Hypothalamus (tissue), 51 donors: ENCODE measurements around the gene FITM1.

Source experiments
- DNase-seq, 51 donors: peaks; one replicate each; lab custom pipeline; 2025; lab: John Stamatoyannopoulos, UW

The FITM1 gene, protein sequence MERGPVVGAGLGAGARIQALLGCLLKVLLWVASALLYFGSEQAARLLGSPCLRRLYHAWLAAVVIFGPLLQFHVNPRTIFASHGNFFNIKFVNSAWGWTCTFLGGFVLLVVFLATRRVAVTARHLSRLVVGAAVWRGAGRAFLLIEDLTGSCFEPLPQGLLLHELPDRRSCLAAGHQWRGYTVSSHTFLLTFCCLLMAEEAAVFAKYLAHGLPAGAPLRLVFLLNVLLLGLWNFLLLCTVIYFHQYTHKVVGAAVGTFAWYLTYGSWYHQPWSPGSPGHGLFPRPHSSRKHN

DNA sequence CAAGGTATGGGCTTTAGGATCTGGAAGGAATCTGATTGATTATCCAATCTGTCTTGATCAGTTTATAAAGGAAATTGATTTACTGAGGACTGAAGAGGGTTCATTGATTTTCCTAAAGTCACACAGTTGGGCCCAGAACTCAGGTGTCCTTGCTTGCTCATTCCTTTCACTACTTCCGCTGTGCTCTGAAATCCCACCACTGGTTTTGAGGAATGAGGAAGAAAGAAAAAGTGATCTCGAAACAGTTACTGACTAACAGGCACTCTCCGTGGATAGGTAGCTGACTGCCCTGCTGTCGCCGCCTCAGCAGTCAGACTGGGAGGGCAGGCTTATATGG lies at the start of gene FITM1:
Gene FITM1, plus strand, starts transcription at position 280 of the 337 bp plus-strand sequence. CDS start 905 bp downstream, outside the sequence.
- DNase-seq: no peak

GRCh38 chr14:24080888-24081738 lies 49.3 kb upstream of the FITM1 start:
- DNase-seq: peak in 37 of 51 donors; percentile 22 to 86 (median 54)

DNA sequence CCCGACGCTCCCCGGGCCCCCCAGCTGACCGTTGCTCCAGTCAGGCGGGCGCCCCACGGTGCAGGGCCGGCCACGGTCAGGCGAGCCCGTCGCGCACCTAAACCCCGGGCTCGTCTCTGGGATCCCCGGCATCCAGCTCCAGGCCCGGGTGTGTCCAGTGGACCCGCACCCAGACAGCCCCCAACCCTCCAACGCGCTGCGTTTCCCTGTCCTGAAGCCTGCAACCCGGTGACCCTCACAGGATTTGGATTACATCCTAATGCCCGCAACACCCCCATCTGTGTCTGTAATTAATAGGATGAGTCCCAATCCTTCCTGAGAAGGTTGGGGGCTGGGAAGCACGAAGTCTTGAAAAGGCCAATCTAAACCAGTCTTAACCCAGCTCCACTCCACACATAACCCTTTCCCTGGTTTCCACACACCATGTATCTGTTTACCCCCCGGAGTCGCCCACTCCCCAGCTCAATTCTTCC lies 48.7 kb upstream of the FITM1 start:
- peak in 1 of 51 donors; percentile 13 for DNase-seq

DNA sequence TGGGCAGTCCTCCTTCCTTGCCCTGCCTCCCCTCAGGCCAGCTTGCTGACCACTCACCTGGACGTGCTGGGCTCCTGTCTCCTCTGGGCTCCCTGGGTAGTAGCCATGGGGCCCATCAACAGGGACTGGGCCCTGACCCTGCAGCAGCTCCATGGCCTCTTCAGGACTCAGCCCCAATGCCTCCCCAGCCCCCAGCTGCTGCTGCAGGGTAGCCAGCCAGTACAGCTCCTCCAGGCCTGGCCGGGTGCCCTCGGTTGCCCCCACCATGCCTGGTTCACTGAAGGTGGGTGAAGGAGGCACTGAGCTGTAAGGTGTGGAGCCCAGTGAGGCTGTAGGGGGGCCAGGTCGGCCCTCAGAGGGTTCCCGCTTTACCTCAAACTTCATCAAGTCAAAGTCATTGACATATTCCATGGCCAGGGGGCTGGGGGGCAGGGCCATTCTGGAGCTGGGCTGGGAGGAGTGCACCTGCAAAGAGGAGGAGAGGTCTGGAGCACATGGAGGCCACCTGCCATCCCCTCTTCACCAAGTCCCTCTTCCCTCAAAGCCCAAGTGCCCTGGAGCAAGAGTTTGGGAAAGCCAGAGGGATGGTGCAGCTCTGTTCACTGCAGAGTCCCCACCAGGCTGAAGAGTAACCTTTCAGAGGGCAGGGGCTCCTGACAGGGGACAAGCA lies 47.9 kb upstream of the FITM1 start:
- no peak for DNase-seq

GRCh38 chr14:24083462-24083861 lies 47.0 kb upstream of the FITM1 start:
- no peak for DNase-seq

GRCh38 chr14:24084440-24084839 lies 46.0 kb upstream of the FITM1 start:
- DNase-seq: no peak

DNA sequence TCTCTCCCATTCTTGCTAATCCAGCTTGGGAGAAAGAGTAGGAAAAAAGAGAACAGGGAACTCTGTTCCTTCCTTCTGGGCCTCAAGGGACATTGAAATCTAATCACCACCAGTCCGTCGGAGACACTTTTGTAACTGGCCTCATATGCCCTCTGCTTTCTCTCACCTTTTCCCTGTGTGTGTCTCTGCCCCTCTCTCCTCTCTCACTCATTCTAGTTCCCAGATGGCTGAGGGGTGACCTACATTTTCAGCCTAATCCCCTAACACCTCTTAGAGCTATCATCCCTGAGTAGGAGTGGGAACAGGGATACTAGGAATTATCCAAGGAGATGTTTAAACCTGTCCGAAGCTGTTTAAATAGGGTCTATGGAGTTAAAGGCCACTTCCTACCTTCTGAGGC lies 45.2 kb upstream of the FITM1 start:
- DNase-seq: no peak

GRCh38 chr14:24086193-24086955 lies 44.1 kb upstream of the FITM1 start:
- no peak for DNase-seq

DNA sequence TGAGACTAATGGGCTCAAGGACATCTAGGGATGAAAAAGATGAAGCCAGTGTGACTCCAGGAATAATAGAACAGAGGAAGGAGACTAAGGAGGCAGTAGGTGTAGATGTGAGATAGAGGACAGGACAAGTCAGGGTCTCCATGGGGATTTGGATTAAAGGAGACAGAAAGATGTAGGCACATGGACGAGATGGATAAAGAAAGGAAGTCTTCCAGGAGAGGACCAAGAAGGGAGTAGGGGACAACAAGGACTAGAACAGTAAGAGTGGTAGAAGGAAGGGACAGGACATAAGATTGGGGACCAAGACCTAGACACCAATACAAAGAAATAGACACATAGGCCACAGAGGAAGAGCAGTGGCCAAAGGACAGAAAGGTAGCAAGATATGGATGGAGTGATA lies 43.5 kb upstream of the FITM1 start:
- DNase-seq: no peak

DNA sequence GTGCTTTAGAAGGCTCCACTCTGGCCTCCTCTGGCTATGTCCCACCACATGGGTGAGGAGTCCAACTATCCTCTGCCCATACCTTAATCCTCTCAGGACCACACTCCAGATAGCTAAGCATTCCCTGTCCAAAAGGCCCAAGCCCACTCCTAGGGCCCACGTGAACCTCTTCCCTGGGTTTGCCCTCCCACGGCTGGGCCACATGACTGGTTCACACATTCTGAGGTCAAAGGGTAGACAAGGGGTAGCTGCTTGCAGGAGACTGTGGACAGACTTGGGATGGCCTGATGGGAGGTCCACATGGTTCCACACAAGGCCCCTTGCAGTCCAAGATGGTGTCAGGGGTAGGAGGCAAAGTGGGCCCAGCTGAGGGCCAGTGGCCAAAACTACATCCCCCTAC lies 42.4 kb upstream of the FITM1 start:
- no peak for DNase-seq

GRCh38 chr14:24089890-24090289 lies 40.6 kb upstream of the FITM1 start:
- DNase-seq: no peak

DNA sequence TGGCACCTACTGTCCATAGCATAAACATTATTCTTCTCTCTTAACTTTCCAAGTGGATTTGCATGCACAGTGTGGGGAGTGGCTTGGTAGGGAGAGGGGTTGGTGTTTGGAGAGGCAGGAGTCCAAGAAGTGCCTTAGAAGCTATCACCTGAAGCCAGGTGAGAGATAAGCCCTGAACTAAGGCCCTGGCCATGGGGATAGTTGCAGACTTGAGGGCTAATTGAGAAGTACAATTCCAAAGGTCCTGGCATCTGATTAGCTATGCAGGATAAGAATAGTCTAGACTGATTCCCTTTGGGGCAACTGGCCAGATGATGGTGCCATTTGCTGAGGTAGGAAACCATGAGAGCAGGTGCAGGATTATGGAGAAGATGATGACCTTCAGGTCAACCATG lies 38.4 kb upstream of the FITM1 start:
- no peak for DNase-seq

- DNase-seq: no peak
These were observed 37.8 kb upstream of the FITM1 start for GRCh38 chr14:24092505-24093206.

DNA sequence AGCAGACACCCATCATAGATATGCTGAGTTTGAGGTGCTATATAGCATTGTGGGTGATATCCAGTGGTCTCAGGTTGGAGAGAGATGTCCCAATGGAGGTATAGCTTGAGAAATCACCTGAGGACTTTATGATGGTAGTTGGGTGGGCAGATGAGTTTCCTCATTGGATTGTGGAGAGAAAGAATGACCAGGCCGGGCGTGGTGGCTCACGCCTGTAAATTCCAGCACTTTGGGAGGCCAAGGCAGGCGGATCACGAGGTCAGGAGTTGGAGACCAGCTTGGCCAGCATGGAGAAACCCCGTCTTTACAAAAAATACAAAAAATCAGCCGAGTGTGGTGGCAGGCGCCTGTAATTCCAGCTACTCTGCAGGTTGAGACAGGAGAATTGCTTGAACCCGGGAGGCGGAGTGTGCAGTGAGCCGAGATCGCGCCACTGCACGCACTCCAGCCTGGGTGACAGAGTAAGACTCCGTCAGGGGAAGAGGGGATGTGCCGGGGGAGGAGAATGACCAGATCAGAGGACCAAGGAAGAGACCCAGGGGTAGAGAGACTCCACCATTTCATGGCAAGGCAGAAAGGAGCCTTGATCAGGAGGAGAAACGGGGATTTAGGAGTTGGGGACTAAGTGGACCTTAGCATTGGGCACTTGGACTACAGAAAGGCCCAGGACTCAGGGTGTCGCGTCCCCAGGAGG lies 37.1 kb upstream of the FITM1 start:
- no peak for DNase-seq

DNA sequence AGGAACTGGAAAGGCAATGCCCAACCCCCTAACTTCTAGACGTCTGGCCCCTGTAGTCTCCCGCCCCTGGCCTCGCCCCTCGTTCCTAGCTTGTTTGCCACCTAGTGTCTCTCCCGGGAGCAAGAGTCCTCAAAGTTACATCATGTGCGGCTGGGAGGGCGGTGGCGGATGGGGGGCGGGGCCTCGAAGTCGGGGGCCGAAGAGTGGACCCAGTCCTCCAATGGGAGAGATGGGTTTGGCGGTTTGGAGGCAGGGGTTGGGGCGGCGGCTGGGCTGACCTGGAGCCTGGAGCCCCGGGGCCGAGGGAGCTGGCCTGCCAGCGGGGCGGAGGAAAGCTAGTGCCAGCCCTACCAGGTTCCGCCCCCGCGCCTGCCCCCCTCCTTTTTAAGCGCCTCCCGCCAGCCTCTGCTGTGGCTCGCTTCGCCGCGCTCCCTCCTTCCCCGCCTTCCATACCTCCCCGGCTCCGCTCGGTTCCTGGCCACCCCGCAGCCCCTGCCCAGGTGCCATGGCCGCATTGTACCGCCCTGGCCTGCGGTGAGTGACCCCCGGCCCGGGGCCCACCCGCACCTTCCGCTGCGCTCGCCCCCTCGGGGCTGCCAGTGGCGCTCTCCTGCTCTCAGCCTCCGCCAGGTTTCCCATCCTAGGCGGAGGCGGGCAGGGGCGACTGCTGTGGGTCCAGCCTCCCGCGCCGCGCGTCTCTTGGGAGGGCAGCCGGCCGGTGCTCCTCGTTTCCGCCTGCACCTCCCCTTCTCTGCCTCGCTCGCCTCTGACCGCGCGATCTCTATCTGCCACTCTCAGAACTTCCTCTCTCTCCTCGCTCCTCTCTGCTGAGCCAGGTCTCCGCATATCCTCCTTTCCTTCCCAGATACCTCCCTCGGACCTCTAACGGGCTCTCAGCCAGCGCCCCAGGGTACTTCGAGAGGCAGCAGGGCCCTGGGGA lies 36.3 kb upstream of the FITM1 start, which contains the start of gene PCK2:
Gene PCK2, plus strand, starts transcription at position 411 of the 940 bp plus-strand sequence. Its CDS starts 95 bp downstream, at position 506.
- peak in 49 of 51 donors; percentile 28 to 89 (median 68) for DNase-seq

DNA sequence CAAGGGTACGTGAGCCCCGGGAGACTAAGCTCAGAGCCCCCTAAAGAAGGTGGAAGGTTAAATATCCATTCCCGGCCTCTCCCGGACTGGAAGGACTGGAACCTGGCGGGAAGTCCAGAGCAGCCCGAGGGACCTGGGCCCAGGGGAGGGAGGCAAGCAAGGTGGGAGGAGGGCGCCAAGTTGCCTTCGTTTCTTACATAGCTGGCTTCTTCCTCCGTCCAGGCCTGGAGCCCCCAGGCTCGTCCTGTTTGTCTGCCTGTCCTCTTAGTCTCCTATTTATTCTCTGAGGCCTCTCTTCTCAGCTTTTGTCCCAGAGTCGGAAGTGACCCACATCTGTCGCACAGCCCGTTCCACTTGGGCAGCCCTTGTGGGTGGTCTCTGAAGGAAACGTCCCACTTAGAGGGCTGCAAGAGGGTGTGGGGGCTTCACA lies 35.6 kb upstream of the FITM1 start:
- DNase-seq: peak in 1 of 51 donors; percentile 41

GRCh38 chr14:24095271-24096068 lies 35.0 kb upstream of the FITM1 start:
- DNase-seq: peak in 12 of 51 donors; percentile 6 to 47 (median 19)
